NCI-H82 (cell line): ENCODE measurements around the gene CADM2.
"Not testable (repeated sequence)": the region's sequence is repeated elsewhere in the genome, so short reads cannot be mapped to it uniquely, and the experiment has no call there.

Experiments
- DNase-seq: peaks from one replicate; lab custom pipeline; 2025; lab: John Stamatoyannopoulos, UW

CADM2 gene

GRCh38 chr3:85935171-85935570 is 976.4 kb downstream of the CADM2 start:
- DNase-seq, result no peak

DNA sequence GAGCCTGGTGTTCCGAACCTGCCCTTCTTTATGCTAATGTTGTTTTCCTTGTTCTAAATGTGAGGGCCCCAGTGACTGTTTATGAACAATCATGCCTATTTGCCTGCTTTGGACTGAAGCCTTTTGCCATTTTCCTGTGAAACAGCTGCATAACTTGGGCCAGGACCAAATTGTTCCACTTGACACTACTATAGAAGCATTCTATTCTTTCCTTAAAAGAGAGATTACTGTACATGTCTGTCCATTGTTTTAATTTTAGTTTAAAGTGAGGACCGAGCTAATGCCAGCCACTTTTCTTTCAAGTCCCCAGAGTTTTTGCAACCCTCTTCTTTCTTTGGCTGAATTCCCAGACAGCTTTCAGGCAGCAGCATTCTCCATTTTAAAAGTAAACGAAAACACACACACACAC is 980.3 kb downstream of the CADM2 start:
- DNase-seq, result no peak

GRCh38 chr3:85950435-85950834 is 991.6 kb downstream of the CADM2 start:
- no peak for DNase-seq

- no peak for DNase-seq
Measured at GRCh38 chr3:85960793-85961192, 1002.0 kb downstream of the CADM2 start.

GRCh38 chr3:85977615-85978338 is 1019.0 kb downstream of the CADM2 start:
- no peak for DNase-seq

- no peak for DNase-seq
Measured at GRCh38 chr3:85979034-85979433, 1020.2 kb downstream of the CADM2 start.

DNA sequence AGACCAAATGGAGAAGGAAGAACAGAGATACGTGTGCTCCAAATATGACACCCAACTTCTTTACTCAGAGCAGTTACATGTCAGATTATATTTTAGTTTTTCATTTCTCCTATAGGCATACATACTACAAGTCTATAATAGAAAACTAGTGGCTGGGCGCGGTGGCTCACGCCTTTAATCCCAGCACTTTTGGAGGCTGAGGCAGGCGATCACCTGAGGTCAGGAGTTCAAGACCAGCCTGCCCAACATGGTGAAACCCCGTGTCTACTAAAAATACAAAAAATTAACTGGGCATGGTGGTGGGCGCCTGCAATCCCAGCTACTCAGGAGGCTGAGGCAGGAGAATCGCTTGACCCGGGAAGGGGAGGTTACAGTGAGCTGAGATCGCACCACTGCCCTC is 1030.8 kb downstream of the CADM2 start:
- DNase-seq, result not testable (repeated sequence)

DNA sequence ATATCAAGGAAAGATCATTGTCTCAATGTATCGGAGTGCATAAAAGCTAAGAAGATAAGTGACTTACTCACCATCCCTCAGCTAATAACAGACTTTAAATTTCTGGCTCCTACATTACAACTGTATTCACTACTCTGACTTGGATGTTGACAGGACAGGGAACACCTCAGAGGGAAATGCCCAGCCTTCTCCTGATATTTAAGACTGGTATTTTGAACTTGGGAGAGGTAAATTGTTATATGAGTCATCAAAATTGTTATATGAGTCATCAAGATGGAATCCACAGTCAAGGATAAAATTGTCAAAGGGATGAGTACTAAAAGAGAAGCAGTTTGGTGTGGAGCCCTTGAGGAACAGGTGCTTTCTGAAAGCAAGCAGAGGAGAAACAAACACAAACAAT is 1070.8 kb downstream of the CADM2 start:
- DNase-seq, result no peak

- no peak for DNase-seq
Measured at GRCh38 chr3:86037916-86038315, 1079.1 kb downstream of the CADM2 start.

DNA sequence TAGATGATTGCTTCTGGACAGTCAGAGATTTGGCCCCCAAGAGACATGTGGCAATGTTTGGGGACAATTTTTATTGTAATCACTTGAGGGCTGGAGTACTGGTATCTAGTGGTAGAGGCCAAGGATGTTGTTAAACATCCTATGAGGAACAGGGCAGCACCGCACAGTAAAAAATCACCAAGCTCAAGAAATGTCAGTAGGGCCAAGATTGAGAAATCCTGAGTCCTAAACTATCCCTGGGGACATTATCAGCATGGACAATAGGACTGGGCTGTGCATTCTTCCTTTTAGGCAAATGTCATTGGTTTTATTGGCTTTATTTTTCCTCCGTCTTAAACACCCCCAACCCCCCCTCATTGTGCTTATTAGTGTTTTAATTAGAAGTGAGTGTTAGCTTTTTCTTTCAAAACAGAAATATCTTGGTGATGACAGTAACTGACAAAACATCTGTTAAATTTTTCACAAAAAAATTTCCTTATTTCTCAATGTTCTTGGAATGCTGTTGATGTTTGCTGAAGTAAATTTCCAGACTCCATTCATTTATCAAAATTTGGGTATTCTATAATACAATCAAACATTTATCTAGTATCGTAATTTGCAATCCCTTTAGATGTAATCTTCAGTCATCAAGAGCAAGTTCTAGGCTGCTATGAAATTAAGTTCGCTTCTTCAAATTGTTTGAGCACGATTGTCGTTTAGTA is 1087.8 kb downstream of the CADM2 start:
- no peak for DNase-seq

DNA sequence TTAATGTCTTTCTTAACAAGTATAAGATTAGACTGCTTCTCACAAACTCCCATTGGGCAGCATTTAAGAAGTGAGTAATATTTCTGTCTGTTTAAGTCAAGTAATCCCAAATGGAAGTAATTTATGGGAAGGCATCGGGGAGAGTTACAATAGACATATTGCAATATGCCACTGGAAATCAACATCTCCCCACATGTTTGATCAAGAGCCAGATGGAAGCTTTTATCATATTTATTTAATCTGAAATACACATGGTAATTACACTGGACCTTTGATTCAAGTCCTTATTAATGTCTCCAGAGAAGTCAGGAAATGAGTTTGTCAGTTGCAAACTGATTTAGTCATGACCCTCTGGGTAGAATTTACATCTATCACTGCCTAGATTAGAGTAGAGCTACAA is 1088.4 kb downstream of the CADM2 start:
- no peak for DNase-seq

DNA sequence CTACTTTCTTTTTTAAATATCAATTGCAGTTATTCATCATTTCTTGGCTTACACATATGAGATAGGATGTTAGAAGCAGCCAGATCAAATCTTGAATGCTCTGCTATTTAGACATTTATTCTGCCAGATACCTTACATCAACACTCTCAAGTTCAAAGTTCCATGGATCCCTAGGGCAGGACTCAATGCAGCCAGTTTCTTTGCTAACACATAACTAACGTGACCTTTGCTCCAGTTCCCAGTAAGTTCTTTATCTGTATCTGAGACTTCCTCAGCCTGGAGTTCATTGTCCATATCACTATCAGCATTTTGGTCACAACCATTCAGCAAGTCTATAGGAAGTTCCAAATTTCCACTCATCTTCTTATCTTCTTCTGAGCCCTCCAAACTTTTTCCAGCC is 1092.3 kb downstream of the CADM2 start:
- DNase-seq, result no peak

DNA sequence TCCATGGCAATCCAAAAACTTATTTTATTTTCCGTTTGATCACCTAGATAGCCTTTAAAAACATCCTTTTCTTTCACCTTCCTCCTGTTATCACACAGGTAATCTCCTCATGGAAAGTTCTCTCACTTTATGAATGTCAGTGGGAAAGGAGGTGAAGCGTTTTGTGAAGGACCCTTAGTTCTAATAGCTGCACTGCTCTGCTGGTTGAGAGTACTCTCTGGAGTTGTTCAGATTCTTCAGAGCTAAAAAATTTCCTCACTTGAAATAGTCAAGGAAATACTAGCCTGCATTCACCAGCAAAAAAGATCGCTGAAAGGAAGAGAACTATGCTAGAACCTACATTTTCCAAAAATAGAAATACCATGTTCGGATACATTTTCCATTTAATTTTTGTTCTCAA is 1097.2 kb downstream of the CADM2 start:
- no peak for DNase-seq

GRCh38 chr3:86056962-86057361 is 1098.2 kb downstream of the CADM2 start:
- DNase-seq, result no peak

- no peak for DNase-seq
Measured at GRCh38 chr3:86073799-86074198, 1115.0 kb downstream of the CADM2 start.

GRCh38 chr3:86087160-86087871 is 1128.5 kb downstream of the CADM2 start:
- DNase-seq, result no peak

- no peak for DNase-seq
Measured at GRCh38 chr3:86104154-86104553, 1145.4 kb downstream of the CADM2 start.

- no peak for DNase-seq
Measured at GRCh38 chr3:86109434-86109833, 1150.6 kb downstream of the CADM2 start.
